Measurements from ENCODE around the gene EFCAB14. TPM values are rescaled to one million over a fixed set of nuclear protein-coding genes. Genes with fewer than 3 reads are reported as not detected.

The EFCAB14 gene
- total and polyA plus RNA-seq, 2 of the 4 experiments (the other 2 are of a cell fraction), result 28.6 to 43.0 TPM

- no peak overlapping the region for H2BK120ac ChIP-seq (ENCODE audit: low read depth, low read length)
- 0 out of 4 replicates have a peak, but pooled peaks cover 0 to 3% of the 10 kb centered on the region in 2 experiments for H3K79me1 ChIP-seq (ENCODE audit: low read depth in 1 of 2, low read length in 2 of 2)
- no peak overlapping the region for H3K9ac ChIP-seq (ENCODE audit: low read depth, low read length)
- intact Hi-C loops (cut with micrococcal nuclease), result no loop called here
- ATAC-seq (ENCODE audit: low read depth), result no peak
- H3K14ac ChIP-seq (replicated peaks; ENCODE audit: low read depth, low read length), result no peak overlapping the region
- TF ChIP-seq FOS (IDR thresholded peaks at IDR 0.05; ENCODE audit: low read depth, low read length) (no peak), NFE2L2 (IDR thresholded peaks at IDR 0.05; ENCODE audit: low read depth, low read length) (no peak), CEBPB (IDR thresholded peaks at IDR 0.05; ENCODE audit: low read depth, low read length) (peak; percentile 10; the same call in 1 of the 2 replicates)
- no peak overlapping the region for H2BK20ac ChIP-seq (ENCODE audit: low read depth, low read length)
- 0 out of 2 replicates have a peak, but pooled peaks cover 3% of the 10 kb centered on the region for H4K20me1 ChIP-seq (ENCODE audit: insufficient read depth, low read length)
- DNase-seq, result peak; percentile 47
- no peak overlapping the region for H3K4ac ChIP-seq (ENCODE audit: low read depth, low read length)
- H3K4me1 ChIP-seq (ENCODE audit: control insufficient read depth, insufficient read depth, low read length), result peaks cover 4% of the 10 kb centered on the region; the same call in 1 of the 2 replicates
- H3K4me2 ChIP-seq (ENCODE audit: low read depth, low read length), result no peak overlapping the region
- H3K18ac ChIP-seq (ENCODE audit: low read depth, low read length), result no peak overlapping the region
- no peak overlapping the region for H3K56ac ChIP-seq (ENCODE audit: extremely low read depth, insufficient read depth, low read length)
- no peak overlapping the region for H4K8ac ChIP-seq (ENCODE audit: low read depth in 2 of 2, low read length in 2 of 2)
- H2AFZ ChIP-seq (replicated peaks; ENCODE audit: low read length, poor library complexity), result no peak overlapping the region
- no peak overlapping the region for H3K23ac ChIP-seq (ENCODE audit: low read depth, low read length)
- CTCF ChIA-PET, result no interaction called here
- no CpG with 5 or more reads among the region's 2 CpGs for WGBS, 2 experiments (ENCODE audit: extremely low coverage in 2 of 2, insufficient read length in 1 of 2)
- H3K27me3 ChIP-seq (ENCODE audit: control insufficient read depth, insufficient read depth, low read length), result no peaks in the 10 kb centered on the region
- no peak overlapping the region for H3K4me3 ChIP-seq (ENCODE audit: insufficient read depth, low read depth, low read length)
- H2AK5ac ChIP-seq (ENCODE audit: low read depth, low read length), result no peak overlapping the region
- no peak overlapping the region for H4K5ac ChIP-seq (ENCODE audit: low read depth, low read length)
- no peak overlapping the region for H2BK15ac ChIP-seq (ENCODE audit: low read depth, low read length)
- H3K9me1 ChIP-seq (ENCODE audit: insufficient read depth, low read length), result peaks cover 3% of the 10 kb centered on the region; the same call in 1 of the 2 replicates
- H3K36me3 ChIP-seq (ENCODE audit: control insufficient read depth, insufficient read depth, low read length), result peaks cover 12% of the 10 kb centered on the region
- no peak overlapping the region for H2AK9ac ChIP-seq (replicated peaks; ENCODE audit: low read depth, low read length, poor library complexity)
- 0 out of 2 replicates have a peak, but pooled peaks cover 2% of the 10 kb centered on the region for H3K9me3 ChIP-seq (ENCODE audit: control insufficient read depth, insufficient read depth, low read length)
- dilution Hi-C loops (cut with HindIII; ENCODE audit: low sequenced_read_pairs, unreplicated experiment), result no loop called here
- BruUV-seq (replicated peaks), result no TSS peak
- in situ Hi-C loops (cut with MboI; ENCODE audit: low sequenced_read_pairs), result no loop called here
- H2BK5ac ChIP-seq (ENCODE audit: low read depth, low read length, poor library complexity, severe bottlenecking), result no peak overlapping the region
- H3K27ac ChIP-seq (ENCODE audit: insufficient read depth, low read length), result no peak overlapping the region
- POLR2A ChIA-PET (ENCODE audit: unreplicated experiment), result no interaction called here
- no peak overlapping the region for H4K91ac ChIP-seq (ENCODE audit: insufficient read depth, low read depth, low read length)
These were observed 72.1 kb downstream of the EFCAB14 start for GRCh38 chr1:46646844-46647243.

Measured in IMR-90 (cell line).